ENCODE results near the gene PNLIPRP2. TPM values are rescaled to one million over a fixed set of nuclear protein-coding genes. Genes with fewer than 3 reads are reported as not detected.

Gene PNLIPRP2
- total and polyA plus RNA-seq, 7 donors = 0.01 to 0.91 (median 0.14) TPM; not detected in 3

DNA sequence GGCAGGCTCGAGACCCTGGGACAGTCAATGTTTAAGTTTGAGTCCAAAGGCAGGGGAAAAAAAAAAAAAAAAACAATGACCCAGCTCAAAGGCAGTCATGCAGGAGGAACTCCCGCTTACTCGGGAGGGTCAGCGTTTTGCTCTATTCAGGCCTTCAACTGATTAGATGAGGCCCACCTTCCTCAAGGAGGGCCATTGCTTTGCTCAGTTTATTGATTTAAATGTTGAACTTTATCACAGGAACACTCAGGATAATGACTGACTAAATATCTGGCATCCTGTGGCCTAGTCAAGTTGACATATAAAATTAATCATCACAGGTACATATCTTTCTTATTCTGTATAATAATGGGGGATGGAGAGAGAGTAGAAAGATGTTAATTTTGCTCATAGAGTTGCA lies 69.0 kb downstream of the PNLIPRP2 start:
- H3K27ac ChIP-seq = no peak overlapping the region
- no peaks in the 10 kb centered on the region for H3K4me1 ChIP-seq

DNA sequence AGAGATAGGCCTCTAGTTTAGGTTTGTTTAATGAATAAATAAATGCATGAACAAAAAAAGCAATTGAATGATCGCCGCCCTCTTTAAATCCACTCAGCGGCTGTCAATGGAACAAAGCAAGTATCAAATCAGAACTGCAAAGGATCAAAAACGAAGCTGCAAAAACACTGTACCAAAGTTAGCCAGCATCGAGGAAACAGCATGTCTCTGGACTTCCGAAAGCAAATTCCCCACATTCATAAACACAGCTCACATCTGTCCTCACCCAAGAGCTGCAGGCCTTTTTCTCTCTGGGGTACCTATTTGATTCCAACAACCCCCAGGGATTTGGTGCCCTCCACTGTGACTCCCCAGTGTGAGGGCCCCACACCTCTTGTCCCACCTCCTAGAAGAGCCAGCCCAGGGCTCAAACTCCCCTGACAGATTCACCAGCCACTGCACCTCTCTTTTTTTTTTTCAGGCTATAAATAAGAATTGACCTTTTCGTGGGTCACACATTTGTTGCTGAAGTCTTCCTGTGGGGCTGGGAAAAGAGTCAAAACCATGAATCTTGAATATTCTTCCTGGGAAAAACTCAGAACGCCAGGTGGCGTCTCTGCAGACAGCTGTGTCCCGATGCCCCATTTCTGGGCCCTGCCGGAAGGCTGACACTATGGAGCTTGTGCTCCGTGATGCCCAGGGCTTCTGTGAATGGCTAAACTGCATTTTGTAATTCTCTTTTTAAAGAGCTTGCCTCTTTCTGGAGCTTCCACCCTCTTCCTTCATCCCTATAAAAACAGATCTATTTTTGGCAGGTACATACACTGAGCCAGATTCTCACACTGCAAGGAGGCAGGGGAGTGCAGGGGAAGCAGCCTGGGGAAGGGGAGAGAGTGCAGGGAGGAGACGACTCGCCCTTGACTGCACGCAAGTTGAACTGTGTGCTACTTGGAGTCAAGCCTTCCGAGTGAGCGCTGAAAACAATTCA lies 69.9 kb downstream of the PNLIPRP2 start:
- ATAC-seq (peak; percentile 42 to 53 (median 47)), DNase-seq (peak in 1 of 2 donors; percentile 42)
- no peaks in the 10 kb centered on the region for H3K27me3 ChIP-seq (ENCODE audit: insufficient read depth in 3 of 3, low read length in 2 of 3)
- intact Hi-C loops (cut with DNase I) = loop anchor here in 1 of 2 donors (5.0 kb wide), 1 partner anchor 47 kb away; no protein-coding TSS in a partner anchor
- TF ChIP-seq, protein P1, sequence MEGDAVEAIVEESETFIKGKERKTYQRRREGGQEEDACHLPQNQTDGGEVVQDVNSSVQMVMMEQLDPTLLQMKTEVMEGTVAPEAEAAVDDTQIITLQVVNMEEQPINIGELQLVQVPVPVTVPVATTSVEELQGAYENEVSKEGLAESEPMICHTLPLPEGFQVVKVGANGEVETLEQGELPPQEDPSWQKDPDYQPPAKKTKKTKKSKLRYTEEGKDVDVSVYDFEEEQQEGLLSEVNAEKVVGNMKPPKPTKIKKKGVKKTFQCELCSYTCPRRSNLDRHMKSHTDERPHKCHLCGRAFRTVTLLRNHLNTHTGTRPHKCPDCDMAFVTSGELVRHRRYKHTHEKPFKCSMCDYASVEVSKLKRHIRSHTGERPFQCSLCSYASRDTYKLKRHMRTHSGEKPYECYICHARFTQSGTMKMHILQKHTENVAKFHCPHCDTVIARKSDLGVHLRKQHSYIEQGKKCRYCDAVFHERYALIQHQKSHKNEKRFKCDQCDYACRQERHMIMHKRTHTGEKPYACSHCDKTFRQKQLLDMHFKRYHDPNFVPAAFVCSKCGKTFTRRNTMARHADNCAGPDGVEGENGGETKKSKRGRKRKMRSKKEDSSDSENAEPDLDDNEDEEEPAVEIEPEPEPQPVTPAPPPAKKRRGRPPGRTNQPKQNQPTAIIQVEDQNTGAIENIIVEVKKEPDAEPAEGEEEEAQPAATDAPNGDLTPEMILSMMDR (IDR thresholded peaks at IDR 0.05) = peak; percentile 41
- H3K4me1 ChIP-seq = no peaks in the 10 kb centered on the region
- H3K9me3 ChIP-seq = no peaks in the 10 kb centered on the region
- 34 to 47% (median 43%) methylated on average over 17 of the region's 17 CpGs for WGBS, 3 donors
- peaks cover 0 to 2% of the 10 kb centered on the region in 2 donors for H3K36me3 ChIP-seq (ENCODE audit: insufficient read depth in 1 of 2, low read depth in 1 of 2)
- H3K27ac ChIP-seq = no peak overlapping the region
- H3K4me3 ChIP-seq = no peak overlapping the region

More for the DNA sequence above, 69.0 kb downstream of the PNLIPRP2 start:
- Histone ChIP-seq H3K4me3 (no peak overlapping the region), H3K9me3 (no peaks in the 10 kb centered on the region), H3K27me3 (ENCODE audit: insufficient read depth in 3 of 3, low read length in 2 of 3) (no peaks in the 10 kb centered on the region), H3K36me3 (ENCODE audit: insufficient read depth in 1 of 2, low read depth in 1 of 2) (peaks cover 0 to 2% of the 10 kb centered on the region in 2 donors)
- ATAC-seq = no peak
- DNase-seq = no peak
- WGBS, 3 donors = 88 to 98% (median 93%) methylated on average over 4 of the region's 4 CpGs
- TF ChIP-seq, protein P1 (IDR thresholded peaks at IDR 0.05) = no peak
- intact Hi-C loops (cut with DNase I) = loop anchor here (5.0 to 10.0 kb wide), 2 partner anchors 48 to 485 kb away; no protein-coding TSS in a partner anchor

DNA sequence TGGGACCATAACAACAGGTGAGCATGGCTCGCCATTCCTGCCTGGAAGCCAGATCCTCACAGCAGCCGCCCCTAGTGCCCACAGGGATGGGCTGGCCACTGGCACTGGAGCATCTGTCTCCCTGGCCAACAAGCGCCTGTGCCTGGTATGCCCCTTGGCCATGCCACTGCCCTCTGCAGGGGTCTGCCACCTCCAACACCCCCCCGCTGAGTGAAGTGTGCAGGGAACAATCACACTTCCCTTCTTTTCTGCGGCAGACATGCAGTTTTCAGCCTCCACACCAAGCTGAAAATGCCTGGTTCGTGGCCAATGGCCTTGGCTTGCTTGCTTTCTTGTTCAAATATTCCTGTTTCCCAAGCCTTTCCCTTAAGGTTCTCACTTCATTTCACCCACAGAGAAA lies 70.9 kb downstream of the PNLIPRP2 start:
- no peak for DNase-seq
- intact Hi-C loops (cut with DNase I) = loop anchor here in 1 of 2 donors (5.0 kb wide), 1 partner anchor 46 kb away; no protein-coding TSS in a partner anchor

DNA sequence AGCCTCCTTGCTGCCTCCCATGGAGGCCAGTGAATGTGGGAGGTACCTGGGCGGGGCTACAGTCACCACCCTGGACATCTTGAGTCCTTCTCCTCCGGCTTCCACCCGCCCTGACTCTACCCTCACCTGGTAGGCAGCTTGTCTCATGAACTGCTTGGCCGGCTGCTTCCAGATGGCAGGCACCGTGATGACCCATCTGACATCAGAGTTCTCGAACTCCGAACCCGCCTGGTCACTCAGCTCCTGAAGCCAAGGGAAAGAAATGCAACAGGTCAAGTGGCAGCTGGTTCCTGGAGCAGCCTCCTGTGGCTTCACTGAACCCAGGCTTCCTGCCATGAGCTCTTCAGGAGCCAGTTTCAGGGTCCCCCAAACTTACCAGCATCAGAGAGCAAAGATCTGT lies 71.5 kb downstream of the PNLIPRP2 start:
- no peak for DNase-seq
- TF ChIP-seq, protein P1 (IDR thresholded peaks at IDR 0.05) = no peak
- WGBS, 3 donors = 87 to 95% (median 89%) methylated on average over 8 of the region's 8 CpGs

More for the DNA sequence above, 70.9 kb downstream of the PNLIPRP2 start:
- H3K9me3 ChIP-seq = no peaks in the 10 kb centered on the region
- H3K27me3 ChIP-seq (ENCODE audit: insufficient read depth in 3 of 3, low read length in 2 of 3) = no peaks in the 10 kb centered on the region
- 44 to 68% (median 63%) methylated on average over 6 of the region's 6 CpGs for WGBS, 3 donors
- TF ChIP-seq, protein P1 (IDR thresholded peaks at IDR 0.05) = no peak
- no peaks in the 10 kb centered on the region for H3K4me1 ChIP-seq
- no peak overlapping the region for H3K27ac ChIP-seq
- H3K4me3 ChIP-seq = no peak overlapping the region
- ATAC-seq = peak in 1 of 4 donors; percentile 29
- H3K36me3 ChIP-seq (ENCODE audit: insufficient read depth in 1 of 2, low read depth in 1 of 2) = peaks cover 0 to 2% of the 10 kb centered on the region in 2 donors

More for the DNA sequence above, 71.5 kb downstream of the PNLIPRP2 start:
- Histone ChIP-seq H3K4me1 (no peaks in the 10 kb centered on the region), H3K36me3 (ENCODE audit: insufficient read depth in 1 of 2, low read depth in 1 of 2) (peaks cover 0 to 2% of the 10 kb centered on the region in 2 donors), H3K27me3 (ENCODE audit: insufficient read depth in 3 of 3, low read length in 2 of 3) (no peaks in the 10 kb centered on the region), H3K9me3 (no peaks in the 10 kb centered on the region), H3K27ac (no peak overlapping the region), H3K4me3 (no peak overlapping the region)
- ATAC-seq = no peak
- intact Hi-C loops (cut with DNase I) = loop anchor here in 1 of 2 donors (5.0 kb wide), 1 partner anchor 45 kb away; no protein-coding TSS in a partner anchor
